ENCODE data around the gene WNK2. TPM values are rescaled to one million over a fixed set of nuclear protein-coding genes. Genes with fewer than 3 reads are reported as not detected.

Gene WNK2
- polyA plus RNA-seq, 1 experiment: not detected

- Histone ChIP-seq H3K4me3 (ENCODE audit: low read depth, low read length) (no peak overlapping the region), H3K36me3 (ENCODE audit: control insufficient read depth, insufficient read depth, low read length) (no peaks in the 10 kb centered on the region), H3K27me3 (ENCODE audit: control insufficient read depth, insufficient read depth, low read length) (0 out of 2 replicates have a peak, but pooled peaks cover 1% of the 10 kb centered on the region)
- CTCF ChIA-PET: no interaction called here
- TF ChIP-seq CTCF (IDR thresholded peaks at IDR 0.05; ENCODE audit: insufficient read depth, low read depth, low read length): no peak
- POLR2A ChIA-PET: no interaction called here
- DNase-seq (ENCODE audit: low read depth): no peak
Observed at GRCh38 chr9:93232388-93232960, 48.5 kb downstream of the WNK2 start.

- 0 out of 2 replicates have a peak, but pooled peaks cover 1% of the 10 kb centered on the region for H3K27me3 ChIP-seq (ENCODE audit: control insufficient read depth, insufficient read depth, low read length)
- DNase-seq (ENCODE audit: low read depth): no peak
- ChIA-PET POLR2A (no interaction called here), CTCF (no interaction called here)
- no peak overlapping the region for H3K4me3 ChIP-seq (ENCODE audit: low read depth, low read length)
- no peak for TF ChIP-seq CTCF (IDR thresholded peaks at IDR 0.05; ENCODE audit: insufficient read depth, low read depth, low read length)
- no peaks in the 10 kb centered on the region for H3K36me3 ChIP-seq (ENCODE audit: control insufficient read depth, insufficient read depth, low read length)
Observed at GRCh38 chr9:93233033-93233432, 49.1 kb downstream of the WNK2 start.

GRCh38 chr9:93234600-93234999 is 50.7 kb downstream of the WNK2 start:
- Histone ChIP-seq H3K36me3 (ENCODE audit: control insufficient read depth, insufficient read depth, low read length) (no peaks in the 10 kb centered on the region), H3K4me3 (ENCODE audit: low read depth, low read length) (no peak overlapping the region), H3K27me3 (ENCODE audit: control insufficient read depth, insufficient read depth, low read length) (0 out of 2 replicates have a peak, but pooled peaks cover 1% of the 10 kb centered on the region)
- ChIA-PET POLR2A (no interaction called here), CTCF (interaction anchor here (1.2 kb wide), 1 partner anchor 13 kb away, joined by 3 read pairs; no protein-coding TSS in a partner anchor)
- no peak for DNase-seq (ENCODE audit: low read depth)
- no peak for TF ChIP-seq CTCF (IDR thresholded peaks at IDR 0.05; ENCODE audit: insufficient read depth, low read depth, low read length)

GRCh38 chr9:93235300-93235960 is 51.5 kb downstream of the WNK2 start:
- no peak for TF ChIP-seq CTCF (IDR thresholded peaks at IDR 0.05; ENCODE audit: insufficient read depth, low read depth, low read length)
- Histone ChIP-seq H3K36me3 (ENCODE audit: control insufficient read depth, insufficient read depth, low read length) (no peaks in the 10 kb centered on the region), H3K4me3 (ENCODE audit: low read depth, low read length) (no peak overlapping the region), H3K27me3 (ENCODE audit: control insufficient read depth, insufficient read depth, low read length) (0 out of 2 replicates have a peak, but pooled peaks cover 1% of the 10 kb centered on the region)
- ChIA-PET CTCF (interaction anchor here (1.2 kb wide), 1 partner anchor 14 kb away, joined by 3 read pairs; no protein-coding TSS in a partner anchor), POLR2A (no interaction called here)
- no peak for DNase-seq (ENCODE audit: low read depth)

- H3K36me3 ChIP-seq (ENCODE audit: control insufficient read depth, insufficient read depth, low read length): no peaks in the 10 kb centered on the region
- ChIA-PET POLR2A (no interaction called here), CTCF (no interaction called here)
- H3K27me3 ChIP-seq (ENCODE audit: control insufficient read depth, insufficient read depth, low read length): peaks cover 1% of the 10 kb centered on the region; the same call in 1 of the 2 replicates
- no peak for TF ChIP-seq CTCF (IDR thresholded peaks at IDR 0.05; ENCODE audit: insufficient read depth, low read depth, low read length)
- H3K4me3 ChIP-seq (ENCODE audit: low read depth, low read length): no peak overlapping the region
- no peak for DNase-seq (ENCODE audit: low read depth)
Observed at GRCh38 chr9:93236541-93237206, 52.7 kb downstream of the WNK2 start.
